Testis (tissue), 3 donors: ENCODE data around the gene CDKAL1. TPM values are rescaled to one million over a fixed set of nuclear protein-coding genes. Genes with fewer than 3 reads are reported as not detected.

Experiments used
- DNase-seq: peaks from one replicate; pipeline ENCODE4 v3.0.0-alpha.2; 2019
- H3K27ac ChIP-seq, 2 donors: fragments of 200-600 bp; sonication (generic); one replicate each; pipeline ENCODE4 v1.5.1; 2019
- H3K27me3 ChIP-seq: fragments of 200-600 bp; sonication (generic); one replicate; pipeline ENCODE4 v1.5.1; 2019
- H3K36me3 ChIP-seq: fragments of 200-600 bp; sonication (generic); one replicate; pipeline ENCODE4 v1.5.1; 2017; ENCODE audit warnings: low read depth; ENCODE audit errors: missing control alignments
- H3K4me1 ChIP-seq: fragments of 200-600 bp; sonication (generic); one replicate; pipeline ENCODE4 v1.5.1; 2019
- H3K4me3 ChIP-seq, 2 donors: fragments of 200-600 bp; sonication (generic); one replicate each; pipeline ENCODE4 v1.5.1; 2017 to 2019
- H3K9me3 ChIP-seq: fragments of 200-600 bp; sonication (generic); one replicate; pipeline ENCODE4 v1.5.1; 2017
- POLR2A ChIP-seq: fragments of 450-650 bp; IDR thresholded peaks from one replicate; pipeline ENCODE4 v1.6.1; 2017; ENCODE audit warnings: antibody characterized with exemption, mild to moderate bottlenecking, moderate library complexity
- WGBS, 2 donors: methylation state at CpG; one replicate each; pipeline ENCODE4 v1.1.5; 2018; 5-methylcytosine and 5-hydroxymethylcytosine counted together
- intact Hi-C: fragments of 100-400 bp; cut with DNase I; formaldehyde crosslinking; loops from one replicate; pipeline ENCODE4 v1.15.1; 2023; ENCODE audit warnings: low total_unique reads
- polyA plus RNA-seq: library from polyadenylated mRNA; stranded (reverse); fragments of 350-450 nt; fragmentation: Illumina TruSeq; extraction: RNeasy Lipid Tissue Mini Kit (QIAGEN cat#74804); gene quantifications from one replicate; pipeline ENCODE4 v1.2.3, GENCODE V29; 2014; ENCODE audit warnings: low read depth, low replicate concordance; ENCODE audit not compliant: insufficient read depth
- total RNA-seq, 2 donors: library from RNA; depleted of rRNA; stranded (reverse); fragments of >200 nt; gene quantifications; one replicate each; pipeline ENCODE4 v1.2.3, GENCODE V29; 2016
- TF ChIP-seq, protein P1 (sequence below), 3 experiments: fragments of 450-650 bp in 2 of 3; fragments of 200-600 bp in 1 of 3; sonication (generic) in 1 of 3; IDR thresholded peaks; one replicate each; pipeline ENCODE4 v1.5.1; 2016 to 2019; ENCODE audit warnings: antibody characterized with exemption in 3 of 3, mild to moderate bottlenecking in 2 of 3, moderate library complexity in 1 of 3

The CDKAL1 gene
- total and polyA plus RNA-seq, 3 donors from 2014 or later = 11.1 to 18.5 (median 16.1) TPM

DNA sequence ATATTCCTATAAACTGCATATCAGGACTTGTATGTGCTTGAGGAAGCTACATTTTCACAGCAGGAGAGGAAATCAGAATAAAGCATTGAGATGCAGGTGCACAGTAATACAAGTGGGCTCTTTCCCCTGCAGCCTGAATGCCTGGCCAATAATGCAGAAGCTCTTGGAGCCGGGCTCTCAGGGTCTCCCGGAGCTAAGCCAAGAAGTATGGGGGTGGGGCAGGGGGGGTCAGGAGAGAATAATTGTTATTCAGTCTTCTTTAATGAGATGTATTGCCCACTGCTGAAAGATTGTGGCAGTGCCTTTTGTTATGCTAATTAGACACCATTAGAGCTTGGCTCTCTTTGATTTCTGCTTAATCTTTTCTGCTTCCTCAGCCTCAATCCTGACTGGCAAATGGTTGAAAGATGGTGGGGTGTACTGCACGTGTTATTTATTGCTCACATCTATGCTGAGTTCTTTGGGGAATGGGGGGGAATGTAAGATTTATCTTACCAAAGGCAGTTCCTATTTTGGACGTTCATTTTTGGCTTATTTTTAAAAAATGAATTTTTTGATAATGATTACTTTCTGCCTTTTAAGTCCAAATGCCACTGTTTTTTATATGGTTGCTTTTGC is 651.7 kb downstream of the CDKAL1 start:
- intact Hi-C loops = no loop called here
- TF ChIP-seq, protein P1, sequence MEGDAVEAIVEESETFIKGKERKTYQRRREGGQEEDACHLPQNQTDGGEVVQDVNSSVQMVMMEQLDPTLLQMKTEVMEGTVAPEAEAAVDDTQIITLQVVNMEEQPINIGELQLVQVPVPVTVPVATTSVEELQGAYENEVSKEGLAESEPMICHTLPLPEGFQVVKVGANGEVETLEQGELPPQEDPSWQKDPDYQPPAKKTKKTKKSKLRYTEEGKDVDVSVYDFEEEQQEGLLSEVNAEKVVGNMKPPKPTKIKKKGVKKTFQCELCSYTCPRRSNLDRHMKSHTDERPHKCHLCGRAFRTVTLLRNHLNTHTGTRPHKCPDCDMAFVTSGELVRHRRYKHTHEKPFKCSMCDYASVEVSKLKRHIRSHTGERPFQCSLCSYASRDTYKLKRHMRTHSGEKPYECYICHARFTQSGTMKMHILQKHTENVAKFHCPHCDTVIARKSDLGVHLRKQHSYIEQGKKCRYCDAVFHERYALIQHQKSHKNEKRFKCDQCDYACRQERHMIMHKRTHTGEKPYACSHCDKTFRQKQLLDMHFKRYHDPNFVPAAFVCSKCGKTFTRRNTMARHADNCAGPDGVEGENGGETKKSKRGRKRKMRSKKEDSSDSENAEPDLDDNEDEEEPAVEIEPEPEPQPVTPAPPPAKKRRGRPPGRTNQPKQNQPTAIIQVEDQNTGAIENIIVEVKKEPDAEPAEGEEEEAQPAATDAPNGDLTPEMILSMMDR (IDR thresholded peaks at IDR 0.05) = no peak
- TF ChIP-seq POLR2A = no peak
- H3K27me3 ChIP-seq = no peaks in the 10 kb centered on the region
- no peak overlapping the region for H3K4me3 ChIP-seq
- no peaks in the 10 kb centered on the region for H3K36me3 ChIP-seq
- H3K27ac ChIP-seq = no peak overlapping the region
- DNase-seq = no peak
- H3K9me3 ChIP-seq = no peaks in the 10 kb centered on the region
- 57 to 62% methylated on average over 4 of the region's 4 CpGs for WGBS, 2 donors
- H3K4me1 ChIP-seq = no peaks in the 10 kb centered on the region

DNA sequence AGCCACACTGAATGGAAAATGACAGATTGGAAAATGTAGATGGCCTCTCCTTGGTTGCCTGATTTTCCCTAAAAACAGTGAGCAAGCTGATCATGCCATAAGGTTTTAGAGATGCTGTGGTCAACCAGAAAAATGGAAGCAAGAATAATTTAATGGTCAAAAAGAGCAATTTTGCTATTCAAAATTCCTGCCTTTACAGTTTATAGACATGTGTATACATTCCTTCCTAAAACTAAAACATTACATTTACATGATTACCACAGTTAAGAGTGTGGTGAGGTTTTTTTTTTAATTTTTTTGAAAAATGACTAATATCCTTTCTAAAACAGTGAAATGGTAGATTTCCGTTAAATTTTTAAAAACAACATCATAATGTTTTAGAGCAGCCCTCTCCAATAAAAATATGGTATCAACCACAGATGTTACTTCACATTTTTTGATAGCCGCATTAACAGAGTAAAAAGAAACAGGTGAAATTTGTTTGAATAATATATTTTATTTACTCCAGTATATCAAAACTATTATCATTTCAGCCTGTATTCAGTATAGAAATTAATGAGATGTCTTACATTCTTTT is 652.3 kb downstream of the CDKAL1 start:
- Histone ChIP-seq H3K9me3 (no peaks in the 10 kb centered on the region), H3K27me3 (no peaks in the 10 kb centered on the region), H3K4me3 (no peak overlapping the region), H3K36me3 (no peaks in the 10 kb centered on the region), H3K27ac (no peak overlapping the region), H3K4me1 (no peaks in the 10 kb centered on the region)
- 45 to 50% methylated on average over 2 of the region's 2 CpGs for WGBS, 2 donors
- intact Hi-C loops = no loop called here
- TF ChIP-seq POLR2A = no peak
- TF ChIP-seq, protein P1 (IDR thresholded peaks at IDR 0.05) = no peak
- no peak for DNase-seq

DNA sequence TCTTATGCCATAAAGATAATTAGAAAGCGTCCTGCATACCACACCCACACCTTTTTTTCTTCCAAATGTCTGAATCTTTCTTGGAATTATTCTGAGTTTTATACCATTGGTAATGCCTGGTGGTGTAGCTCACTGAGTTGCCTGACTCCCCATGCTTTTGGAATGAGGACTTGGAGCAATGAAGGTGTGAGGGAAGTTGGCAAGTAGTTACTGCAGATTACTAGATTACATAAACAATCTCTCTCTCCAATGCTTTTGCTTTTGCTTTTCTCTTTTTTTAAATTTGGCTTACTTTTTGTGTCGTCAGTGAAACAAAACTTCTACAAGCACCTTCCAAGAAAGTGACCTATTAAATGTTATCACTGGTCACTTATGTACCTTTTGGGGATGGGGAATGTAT is 653.2 kb downstream of the CDKAL1 start:
- DNase-seq = no peak
- H3K36me3 ChIP-seq = no peaks in the 10 kb centered on the region
- TF ChIP-seq, protein P1 (IDR thresholded peaks at IDR 0.05) = no peak
- TF ChIP-seq POLR2A = no peak
- H3K9me3 ChIP-seq = no peaks in the 10 kb centered on the region
- H3K4me3 ChIP-seq = no peak overlapping the region
- intact Hi-C loops = no loop called here
- no peaks in the 10 kb centered on the region for H3K27me3 ChIP-seq
- 79 to 89% methylated on average over 2 of the region's 2 CpGs for WGBS, 2 donors
- no peak overlapping the region for H3K27ac ChIP-seq
- no peaks in the 10 kb centered on the region for H3K4me1 ChIP-seq

DNA sequence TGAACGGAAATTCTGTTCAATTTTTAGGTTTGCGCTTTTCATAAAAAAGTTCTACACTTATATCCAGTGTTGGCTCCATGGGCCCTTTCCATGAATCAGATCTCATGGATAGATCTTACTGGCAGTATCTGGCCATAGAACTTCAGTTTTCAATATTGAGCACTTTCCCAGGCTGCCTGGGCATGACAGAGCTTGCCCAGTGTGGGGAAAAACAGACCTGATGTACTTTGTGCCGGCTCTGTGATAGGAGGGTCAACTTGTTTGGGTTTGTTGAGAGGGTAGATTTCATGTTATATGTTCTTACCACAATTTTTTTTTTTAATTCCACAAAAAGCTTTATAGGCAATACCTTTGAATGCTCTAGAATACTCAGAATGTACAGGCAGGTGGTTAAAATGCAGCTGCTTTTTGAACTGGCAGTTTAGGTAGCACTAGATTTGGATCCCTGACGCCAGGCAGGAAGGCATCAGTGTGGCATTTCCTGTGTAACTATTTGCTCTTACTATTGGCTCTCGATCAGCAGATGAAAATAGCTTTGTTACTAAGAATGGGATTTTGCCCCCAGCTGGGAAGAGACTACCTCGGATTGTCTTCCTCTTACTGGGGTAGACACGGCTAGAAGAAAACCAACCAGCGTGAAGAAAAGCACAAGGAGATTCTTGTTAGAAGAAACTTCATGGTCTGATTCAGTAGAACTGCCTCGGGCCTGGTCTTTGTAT is 654.4 kb downstream of the CDKAL1 start:
- 73 to 78% methylated on average over 9 of the region's 9 CpGs for WGBS, 2 donors
- no peak for DNase-seq
- no peaks in the 10 kb centered on the region for H3K4me1 ChIP-seq
- no peaks in the 10 kb centered on the region for H3K36me3 ChIP-seq
- H3K9me3 ChIP-seq = no peaks in the 10 kb centered on the region
- TF ChIP-seq POLR2A = no peak
- TF ChIP-seq, protein P1 (IDR thresholded peaks at IDR 0.05) = no peak
- no peak overlapping the region for H3K4me3 ChIP-seq
- H3K27ac ChIP-seq = no peak overlapping the region
- no peaks in the 10 kb centered on the region for H3K27me3 ChIP-seq
- intact Hi-C loops = no loop called here
